Measurements from ENCODE around the gene SLC46A1. TPM values are rescaled to one million over a fixed set of nuclear protein-coding genes. Genes with fewer than 3 reads are reported as not detected.

SLC46A1 gene
- total and polyA plus RNA-seq, 2 of the 8 experiments (the other 6 are each of a cell fraction or from before 2014, with no cell fraction given): 5.3 to 8.7 TPM

- POLR2A ChIA-PET (ENCODE audit: partially characterized antibody): interaction anchor here (0.8 to 1.2 kb wide), 2 partner anchors 12 to 39 kb away, joined by 3 read pairs; no protein-coding TSS in a partner anchor
- Histone ChIP-seq H4K20me1 (replicated peaks in 1 of 2; ENCODE audit: control insufficient read depth in 1 of 2, insufficient read depth in 2 of 2, low read length in 2 of 2) (no peaks in the 10 kb centered on the region), H4K5ac (ENCODE audit: insufficient read length, low read depth, low read length) (no peak overlapping the region), H3K4me3 (ENCODE audit: extremely low read depth in 1 of 4, insufficient read depth in 2 of 4, low read depth in 3 of 4, low read length in 4 of 4) (no peak overlapping the region), H3K9me3 (ENCODE audit: insufficient read depth in 2 of 2, low read depth in 1 of 2, low read length in 1 of 2) (no peaks in the 10 kb centered on the region), H3K79me2 (ENCODE audit: control insufficient read depth in 1 of 2, insufficient read depth in 2 of 2, low read length in 2 of 2) (no peaks in the 10 kb centered on the region), H3K4me1 (replicated peaks in 1 of 4; ENCODE audit: control insufficient read depth in 3 of 4, insufficient read depth in 4 of 4, low read length in 3 of 4) (no peaks in the 10 kb centered on the region), H2BK20ac (ENCODE audit: low read length) (no peak overlapping the region), H3K27ac (ENCODE audit: low read depth, low read length) (no peak overlapping the region), H3K56ac (replicated peaks; ENCODE audit: insufficient read length, low read depth, low read length) (no peak overlapping the region), H3K14ac (ENCODE audit: insufficient read length) (no peak overlapping the region), H2BK15ac (ENCODE audit: low read length) (no peak overlapping the region), H3K79me1 (ENCODE audit: low read depth, low read length) (no peaks in the 10 kb centered on the region), H3K4ac (replicated peaks; ENCODE audit: insufficient read length, low read depth, low read length) (no peak overlapping the region), H3K27me3 (replicated peaks in 1 of 4; ENCODE audit: control insufficient read depth in 3 of 4, extremely low read depth in 1 of 4, insufficient read depth in 3 of 4, low read length in 3 of 4) (no peaks in the 10 kb centered on the region), H2AK5ac (ENCODE audit: low read depth, low read length) (no peak overlapping the region), H3K18ac (ENCODE audit: extremely low read depth, low read length) (no peak overlapping the region), H4K8ac (ENCODE audit: extremely low read depth, insufficient read depth, low read length) (no peak overlapping the region), H3K9ac (replicated peaks in 1 of 4; ENCODE audit: extremely low read depth in 1 of 4, low read depth in 3 of 4, low read length in 3 of 4) (no peak overlapping the region), H4K91ac (replicated peaks; ENCODE audit: insufficient read length, low read length) (no peak overlapping the region), H2AFZ (ENCODE audit: low read length) (no peak overlapping the region), H2BK120ac (replicated peaks; ENCODE audit: low read depth, low read length) (no peak overlapping the region), H3K23ac (ENCODE audit: insufficient read length) (no peak overlapping the region), H3K4me2 (ENCODE audit: insufficient read depth in 1 of 2, low read depth in 2 of 2, low read length in 2 of 2) (no peak overlapping the region), H3K36me3 (ENCODE audit: control insufficient read depth in 2 of 4, insufficient read depth in 4 of 4, low read length in 3 of 4) (no peaks in the 10 kb centered on the region), H3K23me2 (ENCODE audit: low read depth, low read length) (no peaks in the 10 kb centered on the region), H2BK5ac (ENCODE audit: low read depth, low read length) (no peak overlapping the region), H2BK12ac (ENCODE audit: low read depth, low read length) (no peak overlapping the region)
- FAIRE-seq: no peak
- TF ChIP-seq ATF3 (IDR thresholded peaks at IDR 0.05; ENCODE audit: insufficient read depth, low read depth, low read length) (no peak), POLR2A (IDR thresholded peaks at IDR 0.05; ENCODE audit: control extremely low read depth in 1 of 2, low read depth in 2 of 2, low read length in 2 of 2) (no peak), CEBPB (IDR thresholded peaks at IDR 0.05; ENCODE audit: low read depth, low read length) (no peak), RNF2 (IDR thresholded peaks at IDR 0.05; ENCODE audit: borderline replicate concordance, low read depth, low read length, missing control alignments, poor library complexity, severe bottlenecking) (no peak), SAP30 (IDR thresholded peaks at IDR 0.05; ENCODE audit: insufficient read depth, insufficient replicate concordance, low read length) (no peak), BRCA1 (IDR thresholded peaks at IDR 0.05; ENCODE audit: low read depth, low read length) (no peak), HDAC6 (IDR thresholded peaks at IDR 0.05; ENCODE audit: low read depth, low read length) (no peak), NRF1 (IDR thresholded peaks at IDR 0.05; ENCODE audit: low read depth, low read length) (no peak), EP300 (IDR thresholded peaks at IDR 0.05; ENCODE audit: borderline replicate concordance in 1 of 2, low read depth in 2 of 2, low read length in 2 of 2) (no peak)
- CTCF ChIA-PET (ENCODE audit: partially characterized antibody): interaction anchor here (0.5 to 1.6 kb wide), 4 partner anchors 12 to 86 kb away, joined by 3 to 4 read pairs (median 4); no protein-coding TSS in a partner anchor
- DNase-seq (ENCODE audit: low read depth in 1 of 2, low spot score in 2 of 2): no peak
- 90% methylated on average over 1 of the region's 1 CpG; no CpG with 5 or more reads in 1 of the 2 experiments for WGBS, 2 experiments (ENCODE audit: extremely low coverage in 1 of 2, insufficient coverage in 1 of 2, insufficient read length in 1 of 2, insufficient replicate concordance in 2 of 2, low coverage in 1 of 2, low lambda C conversion rate in 2 of 2, missing lambda C conversion rate in 1 of 2)
These were observed 43.8 kb upstream of the SLC46A1 start for GRCh38 chr17:28449859-28450258.
